GM18507 (cell line): ENCODE results near the gene RBM39.
"Not testable (repeated sequence)": the region's sequence is repeated elsewhere in the genome, so short reads cannot be mapped to it uniquely, and the experiment has no call there.

Experiments used
- DNase-seq: peaks from one replicate; pipeline ENCODE4 v3.0.0; 2011; ENCODE audit warnings: low read depth; ENCODE audit not compliant: insufficient read length; ENCODE audit errors: extremely low spot score
- FAIRE-seq: peaks from 2 replicates; lab custom pipeline; 2011; peaks lifted over from hg19 to GRCh38; lab: Jason Lieb, UNC

The RBM39 gene

DNA sequence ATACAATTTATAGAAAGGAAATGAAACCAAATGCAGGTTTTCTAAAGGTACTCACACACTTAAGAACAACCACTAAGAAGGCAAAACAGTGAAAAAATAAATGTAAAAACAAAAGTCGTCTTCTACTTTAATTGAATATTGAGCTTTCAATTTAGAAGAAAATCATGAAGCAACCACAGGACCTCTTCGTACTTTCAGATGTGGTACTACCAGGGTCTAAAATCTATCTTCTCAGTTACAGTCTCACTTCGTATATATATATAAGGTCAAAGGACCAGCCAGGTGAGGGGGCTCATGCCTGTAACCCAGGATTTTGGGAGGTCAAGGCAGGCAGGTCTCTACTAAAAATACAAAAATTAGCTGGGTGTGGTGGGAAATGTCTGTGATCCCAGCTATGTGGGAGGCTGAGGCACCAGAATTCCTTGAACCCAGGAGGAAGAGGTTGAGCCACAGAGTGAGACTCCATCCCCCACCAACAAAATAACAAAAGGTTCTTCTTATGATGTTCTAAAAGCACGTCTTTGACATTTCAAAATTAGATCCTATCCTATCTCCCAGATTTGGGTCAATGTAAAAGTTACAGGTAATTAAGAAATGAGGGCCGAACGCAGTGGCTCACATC is 30.4 kb downstream of the RBM39 start:
- FAIRE-seq (peak; percentile 29), DNase-seq (no peak)

DNA sequence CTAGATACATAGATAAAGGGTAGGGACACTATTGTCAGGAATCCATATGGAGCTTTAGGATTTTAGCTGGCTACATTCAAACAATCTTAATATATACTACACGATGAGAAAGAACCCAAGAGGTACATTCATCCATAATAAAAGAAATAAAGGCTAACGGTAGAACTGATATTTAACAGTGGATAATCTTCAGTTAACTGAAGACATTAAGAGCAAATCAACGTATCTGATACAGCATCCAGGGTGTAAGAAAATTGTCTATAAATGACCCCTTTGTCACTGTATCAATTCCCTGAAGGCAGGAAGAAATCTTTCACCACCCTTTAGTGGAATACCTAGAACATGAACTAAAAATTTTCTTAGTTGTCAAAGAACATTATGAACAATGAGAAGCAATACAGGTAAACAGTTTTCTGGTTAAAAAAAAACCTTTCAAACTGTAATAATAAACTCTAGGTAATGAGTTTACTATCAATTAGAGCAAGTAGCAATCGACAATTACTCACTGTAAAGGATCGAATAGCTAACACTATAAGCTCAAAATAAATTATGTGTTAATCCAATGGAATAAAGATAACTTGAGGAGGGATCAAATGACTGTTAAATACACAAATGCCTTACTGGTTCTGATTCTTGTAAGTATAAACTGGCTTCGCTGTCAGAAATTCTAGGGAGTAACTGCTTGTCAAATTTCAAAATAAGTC is 31.0 kb downstream of the RBM39 start:
- no peak for FAIRE-seq
- DNase-seq, result no peak

GRCh38 chr20:35710039-35710438 is 32.0 kb downstream of the RBM39 start:
- DNase-seq, result no peak
- FAIRE-seq, result no peak

- DNase-seq, result no peak
- FAIRE-seq, result no peak
These were observed 32.8 kb downstream of the RBM39 start for GRCh38 chr20:35709259-35709658.

- FAIRE-seq, result no peak
These were observed 33.6 kb downstream of the RBM39 start for GRCh38 chr20:35708502-35708901.

GRCh38 chr20:35706591-35707529 is 35.2 kb downstream of the RBM39 start:
- not testable (repeated sequence) for FAIRE-seq, DNase-seq

More at GRCh38 chr20:35708502-35708901, 33.6 kb downstream of the RBM39 start:
- DNase-seq, result no peak

DNA sequence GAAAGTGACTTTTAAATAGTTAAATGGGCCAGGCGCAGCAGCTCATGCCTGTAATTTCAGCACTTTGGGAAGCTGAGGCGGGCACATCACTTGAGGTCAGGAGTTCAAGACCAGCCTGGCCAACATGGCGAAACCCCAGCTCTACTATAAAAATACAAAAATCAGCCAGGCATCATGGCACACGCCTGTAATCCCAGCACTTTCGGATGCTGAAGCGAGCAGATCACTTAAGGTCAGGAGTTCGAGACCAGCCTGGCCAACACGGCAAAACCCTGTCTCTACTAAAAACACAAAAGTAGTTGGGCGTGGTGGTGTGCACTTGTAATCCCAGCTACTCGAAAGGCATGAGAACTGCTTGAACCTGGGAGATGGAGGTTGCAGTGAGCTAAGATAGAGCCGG is 36.2 kb downstream of the RBM39 start:
- DNase-seq, FAIRE-seq: not testable (repeated sequence)

GRCh38 chr20:35704514-35705261 is 37.4 kb downstream of the RBM39 start:
- FAIRE-seq, result no peak
- DNase-seq, result no peak

DNA sequence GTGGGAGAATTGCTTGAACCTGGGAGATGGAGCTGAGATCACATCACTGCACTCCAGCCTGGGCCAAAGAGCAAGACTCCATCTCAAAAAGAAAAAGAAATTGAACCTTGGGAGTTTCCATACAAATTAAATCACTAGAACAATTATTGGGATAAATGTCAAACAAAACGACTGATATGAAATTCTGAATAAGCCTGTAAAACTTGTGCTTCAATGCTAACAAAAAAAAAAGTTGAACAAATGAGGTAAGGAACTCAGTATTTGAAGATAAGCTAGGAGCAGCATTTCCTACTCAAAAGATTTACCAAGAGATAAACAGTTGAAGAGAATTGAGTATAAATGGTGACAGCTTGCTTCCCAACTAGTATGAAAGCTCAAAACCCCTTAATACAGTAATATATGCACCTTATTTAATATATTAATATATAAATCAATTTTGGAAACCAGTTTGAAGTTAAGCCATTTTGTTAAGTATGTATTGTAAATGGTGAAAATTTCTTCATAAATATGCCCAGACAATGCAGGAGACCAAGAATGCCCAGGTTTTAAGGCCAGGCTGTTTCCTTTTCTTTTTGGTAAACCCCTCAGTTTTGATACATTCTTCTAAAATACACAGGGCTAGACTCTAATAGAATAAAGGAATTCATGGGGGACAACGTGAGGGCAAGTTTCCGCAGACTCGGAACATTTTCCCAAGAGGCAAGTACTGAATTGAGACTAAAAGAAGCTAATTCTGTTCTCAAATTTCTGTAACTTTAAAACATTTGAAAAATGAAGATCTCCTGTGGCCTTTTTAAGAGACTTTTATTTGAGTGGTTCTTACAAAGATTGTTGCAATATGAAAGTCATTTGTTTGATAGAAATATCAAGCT is 39.0 kb downstream of the RBM39 start:
- no peak for DNase-seq
- no peak for FAIRE-seq

DNA sequence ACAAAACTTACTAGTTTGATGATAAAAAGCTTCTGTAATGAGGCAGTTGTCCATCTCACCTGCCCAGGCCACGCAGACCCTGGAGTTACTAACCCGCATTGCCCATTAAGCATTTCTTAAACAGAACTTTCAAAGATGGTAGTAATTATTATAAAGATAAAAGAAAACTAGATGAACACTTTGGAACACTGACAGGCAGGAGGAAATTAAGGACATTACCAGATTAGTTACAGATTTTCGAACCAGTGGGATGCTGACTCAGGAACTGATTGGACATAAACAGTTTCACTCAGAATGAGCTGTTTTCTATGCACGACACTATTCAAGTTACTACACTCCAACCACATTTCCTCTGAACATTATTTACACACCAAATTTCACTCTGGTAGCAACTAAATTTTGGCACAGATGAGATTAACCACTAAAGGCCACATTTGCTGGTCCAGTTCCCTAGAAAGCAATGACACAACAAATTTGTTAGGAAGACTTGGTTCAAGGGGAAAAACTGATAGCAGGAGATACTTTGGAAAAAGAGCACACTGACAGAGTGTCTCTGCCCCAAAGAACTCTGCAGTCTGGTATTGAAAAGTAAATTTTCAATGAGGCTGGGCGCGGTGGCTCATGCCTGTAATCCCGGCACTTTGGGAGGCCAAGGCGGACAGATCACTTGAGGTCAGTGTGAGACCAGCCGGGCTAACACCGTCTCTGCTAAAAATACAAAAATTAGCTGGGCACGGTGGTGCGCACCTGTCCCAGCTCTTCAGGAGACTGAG is 39.8 kb downstream of the RBM39 start:
- DNase-seq (no peak), FAIRE-seq (no peak)

GRCh38 chr20:35700625-35701148 is 41.4 kb downstream of the RBM39 start:
- FAIRE-seq, result no peak
- no peak for DNase-seq

DNA sequence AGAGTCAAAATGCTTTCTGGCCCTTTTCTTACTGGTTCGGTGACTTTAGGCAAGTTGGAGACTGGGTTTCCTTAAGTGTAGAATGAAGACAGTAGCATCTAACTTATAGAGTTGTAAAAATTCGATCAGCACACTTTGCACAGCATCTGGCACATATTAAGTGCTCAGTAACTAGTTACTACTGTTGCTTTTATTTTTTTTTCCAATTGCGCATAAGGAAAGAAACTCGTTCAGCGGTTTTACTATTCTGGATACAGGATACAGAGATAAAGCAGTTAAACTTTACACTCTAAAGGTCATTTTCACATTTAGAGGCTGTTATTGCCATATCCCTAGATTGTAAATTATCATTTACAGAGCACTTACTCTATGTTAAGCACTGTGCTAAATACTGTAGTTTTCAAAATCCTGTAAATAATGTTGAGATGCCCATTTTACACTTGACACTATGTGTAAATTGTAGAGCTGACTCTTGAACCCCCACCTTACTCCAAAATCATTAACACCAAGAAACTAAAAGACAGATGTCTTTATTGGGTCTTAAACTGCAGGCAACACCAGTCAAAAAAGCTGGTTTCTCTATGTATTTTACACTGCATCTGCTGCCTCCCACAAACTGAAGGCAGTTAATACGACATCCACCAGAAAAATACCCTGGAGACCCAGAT is 42.0 kb downstream of the RBM39 start:
- no peak for FAIRE-seq
- DNase-seq, result no peak

- DNase-seq (peak; percentile 84), FAIRE-seq (peak; percentile 81)
These were observed 42.7 kb downstream of the RBM39 start, which contains the start of the genes NFS1 and ROMO1 for GRCh38 chr20:35699127-35699956. Gene NFS1 (minus strand): TSS chr20:35699352. CDS start chr20:35699288, 64 bp downstream. Gene ROMO1 (plus strand): TSS chr20:35699405. CDS start chr20:35699633, 228 bp downstream.

DNA sequence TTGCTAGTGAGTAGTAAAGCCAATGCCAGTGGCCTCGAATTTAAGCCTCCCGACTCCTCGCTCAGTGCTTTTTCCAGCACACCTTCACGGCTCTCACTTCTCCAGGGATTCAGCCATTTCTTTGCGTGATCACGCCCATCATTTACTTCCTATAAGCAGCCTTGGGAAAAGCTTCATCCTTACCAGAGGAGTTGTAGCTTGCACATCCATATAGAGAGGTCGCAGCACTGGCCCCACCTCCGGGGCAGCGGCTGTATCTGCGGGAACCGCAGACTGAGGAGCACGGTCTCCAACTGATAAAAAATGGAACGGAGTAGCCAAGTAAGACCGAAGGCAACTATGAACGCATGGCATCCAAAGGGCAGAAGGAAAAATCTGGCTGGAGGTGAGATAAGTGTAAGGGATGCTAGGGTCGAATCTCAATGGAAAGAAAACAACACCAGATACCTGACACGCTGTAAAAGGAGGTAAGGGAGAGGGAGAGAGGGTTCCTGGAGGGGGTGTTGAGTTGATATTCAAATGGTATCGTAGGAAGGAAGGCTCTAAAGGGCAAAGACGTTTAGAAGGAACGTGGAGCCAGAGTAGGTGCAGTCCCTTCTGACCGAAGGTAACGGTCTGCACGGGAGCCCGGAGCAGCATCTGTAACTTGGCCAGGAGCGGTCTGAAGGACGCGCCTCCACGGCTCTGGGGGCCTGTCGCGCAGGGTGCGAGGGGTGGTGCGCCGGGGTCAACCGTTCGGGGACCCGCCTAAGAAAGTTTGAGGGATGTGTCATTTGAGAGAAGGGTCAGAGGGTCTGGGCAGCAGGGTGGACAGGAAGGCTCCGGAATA is 43.5 kb downstream of the RBM39 start:
- DNase-seq, result no peak

GRCh38 chr20:35697696-35698297 is 44.3 kb downstream of the RBM39 start:
- FAIRE-seq (no peak), DNase-seq (no peak)

More for the DNA sequence above, 43.5 kb downstream of the RBM39 start:
- no peak for FAIRE-seq
